ENCODE measurements around the gene PPFIBP1.

PPFIBP1 gene

DNA sequence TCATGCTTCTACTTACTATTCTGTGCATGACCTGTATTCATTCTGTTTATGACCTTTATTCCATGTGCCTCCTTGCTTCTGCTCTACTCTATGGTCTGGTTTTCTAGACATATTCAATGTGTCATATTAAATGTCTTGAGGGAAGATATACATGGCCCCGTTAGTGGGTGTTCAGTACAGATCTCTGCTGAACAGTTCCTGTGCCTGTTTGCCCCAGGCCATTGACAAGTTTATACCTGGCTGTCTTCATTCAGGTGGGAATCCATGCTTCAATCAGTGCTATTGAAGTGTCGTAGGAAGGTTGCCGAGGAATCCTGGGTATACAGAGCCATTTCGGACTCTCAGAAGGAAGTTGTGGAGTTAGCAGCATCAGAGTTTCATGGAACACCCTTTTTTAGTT lies 7.4 kb upstream of the PPFIBP1 start:
- no peaks in the 10 kb centered on the region; the same call in 1 of the 2 replicates for H3K9me2 ChIP-seq (replicated peaks; ENCODE audit: insufficient read depth, low read length)
- no peaks in the 10 kb centered on the region for H3K4me1 ChIP-seq (ENCODE audit: low read length)
- H3K4me2 ChIP-seq (ENCODE audit: low read depth, low read length), result no peak overlapping the region
- no peak overlapping the region for H3K27ac ChIP-seq (ENCODE audit: low read length)
- H3K79me2 ChIP-seq (ENCODE audit: low read length), result no peaks in the 10 kb centered on the region
- H4K20me1 ChIP-seq (ENCODE audit: insufficient read depth, low read length), result no peaks in the 10 kb centered on the region
- no peak for TF ChIP-seq EZH2 (optimal IDR thresholded peaks at IDR 0.05; ENCODE audit: low read depth, low read length)
- H3F3A ChIP-seq (ENCODE audit: insufficient read depth, low read length), result no peaks in the 10 kb centered on the region
- H3K27me3 ChIP-seq (replicated peaks; ENCODE audit: insufficient read depth, low read length), result no peaks in the 10 kb centered on the region
- H3K4me3 ChIP-seq (ENCODE audit: low read length), result no peak overlapping the region
- H3K9ac ChIP-seq (ENCODE audit: low read length), result no peak overlapping the region
- no peak for DNase-seq
- no peak overlapping the region for H2AFZ ChIP-seq (ENCODE audit: low read length)
- H3K36me3 ChIP-seq (replicated peaks; ENCODE audit: insufficient read depth, low read length), result no peaks in the 10 kb centered on the region
- no peaks in the 10 kb centered on the region for H3K9me3 ChIP-seq (replicated peaks; ENCODE audit: insufficient read depth, low read length)

- H3K9ac ChIP-seq (ENCODE audit: low read length), result no peak overlapping the region
- H3K27me3 ChIP-seq (replicated peaks; ENCODE audit: insufficient read depth, low read length), result no peaks in the 10 kb centered on the region
- no peak for TF ChIP-seq CTCF (IDR thresholded peaks at IDR 0.05; ENCODE audit: low read length)
- no peak for TF ChIP-seq EZH2phosphoT487 (IDR thresholded peaks at IDR 0.05; ENCODE audit: low read length)
- TF ChIP-seq EZH2 (optimal IDR thresholded peaks at IDR 0.05; ENCODE audit: low read depth, low read length), result no peak
- H3F3A ChIP-seq (ENCODE audit: insufficient read depth, low read length), result no peaks in the 10 kb centered on the region
- no peaks in the 10 kb centered on the region for H4K20me1 ChIP-seq (ENCODE audit: insufficient read depth, low read length)
- no peaks in the 10 kb centered on the region for H3K36me3 ChIP-seq (replicated peaks; ENCODE audit: insufficient read depth, low read length)
- H3K9me2 ChIP-seq (replicated peaks; ENCODE audit: insufficient read depth, low read length), result no peaks in the 10 kb centered on the region; the same call in 1 of the 2 replicates
- DNase-seq, result no peak
- H3K4me3 ChIP-seq (ENCODE audit: low read length), result no peak overlapping the region
- no peak overlapping the region for H3K4me2 ChIP-seq (ENCODE audit: low read depth, low read length)
- no peaks in the 10 kb centered on the region for H3K4me1 ChIP-seq (ENCODE audit: low read length)
- no peaks in the 10 kb centered on the region for H3K79me2 ChIP-seq (ENCODE audit: low read length)
- H3K9me3 ChIP-seq (replicated peaks; ENCODE audit: insufficient read depth, low read length), result no peaks in the 10 kb centered on the region
- no peak overlapping the region for H3K27ac ChIP-seq (ENCODE audit: low read length)
- H2AFZ ChIP-seq (ENCODE audit: low read length), result no peak overlapping the region
Observed at GRCh38 chr12:27517546-27517945, 6.5 kb upstream of the PPFIBP1 start.

GRCh38 chr12:27517961-27518665 lies 5.9 kb upstream of the PPFIBP1 start:
- Histone ChIP-seq H3K4me2 (ENCODE audit: low read depth, low read length) (no peak overlapping the region), H3K27ac (ENCODE audit: low read length) (no peak overlapping the region), H3K9ac (ENCODE audit: low read length) (no peak overlapping the region), H3K79me2 (ENCODE audit: low read length) (no peaks in the 10 kb centered on the region), H3K27me3 (replicated peaks; ENCODE audit: insufficient read depth, low read length) (no peaks in the 10 kb centered on the region), H2AFZ (ENCODE audit: low read length) (no peak overlapping the region), H3K4me3 (ENCODE audit: low read length) (no peak overlapping the region), H3K9me2 (replicated peaks; ENCODE audit: insufficient read depth, low read length) (no peaks in the 10 kb centered on the region; the same call in 1 of the 2 replicates), H3F3A (ENCODE audit: insufficient read depth, low read length) (no peaks in the 10 kb centered on the region), H4K20me1 (ENCODE audit: insufficient read depth, low read length) (no peaks in the 10 kb centered on the region), H3K9me3 (replicated peaks; ENCODE audit: insufficient read depth, low read length) (no peaks in the 10 kb centered on the region), H3K4me1 (ENCODE audit: low read length) (no peaks in the 10 kb centered on the region), H3K36me3 (replicated peaks; ENCODE audit: insufficient read depth, low read length) (no peaks in the 10 kb centered on the region)
- no peak for TF ChIP-seq CTCF (IDR thresholded peaks at IDR 0.05; ENCODE audit: low read length)
- no peak for DNase-seq

GRCh38 chr12:27521066-27521465 lies 2.9 kb upstream of the PPFIBP1 start:
- no peak overlapping the region for H3K4me3 ChIP-seq (ENCODE audit: low read length)
- no peak overlapping the region for H3K9ac ChIP-seq (ENCODE audit: low read length)
- no peaks in the 10 kb centered on the region for H3K4me1 ChIP-seq (ENCODE audit: low read length)
- H3K27me3 ChIP-seq (replicated peaks; ENCODE audit: insufficient read depth, low read length), result no peaks in the 10 kb centered on the region
- H4K20me1 ChIP-seq (ENCODE audit: insufficient read depth, low read length), result no peaks in the 10 kb centered on the region
- no peaks in the 10 kb centered on the region for H3K36me3 ChIP-seq (replicated peaks; ENCODE audit: insufficient read depth, low read length)
- no peak overlapping the region for H2AFZ ChIP-seq (ENCODE audit: low read length)
- no peaks in the 10 kb centered on the region for H3K79me2 ChIP-seq (ENCODE audit: low read length)
- DNase-seq, result no peak
- no peaks in the 10 kb centered on the region for H3K9me3 ChIP-seq (replicated peaks; ENCODE audit: insufficient read depth, low read length)
- no peaks in the 10 kb centered on the region; the same call in 1 of the 2 replicates for H3F3A ChIP-seq (ENCODE audit: insufficient read depth, low read length)
- no peaks in the 10 kb centered on the region; the same call in 1 of the 2 replicates for H3K9me2 ChIP-seq (replicated peaks; ENCODE audit: insufficient read depth, low read length)
- H3K27ac ChIP-seq (ENCODE audit: low read length), result no peak overlapping the region
- no peak for TF ChIP-seq EZH2 (optimal IDR thresholded peaks at IDR 0.05; ENCODE audit: low read depth, low read length)
- TF ChIP-seq CTCF (IDR thresholded peaks at IDR 0.05; ENCODE audit: low read length), result no peak
- no peak for TF ChIP-seq EZH2phosphoT487 (IDR thresholded peaks at IDR 0.05; ENCODE audit: low read length)
- H3K4me2 ChIP-seq (ENCODE audit: low read depth, low read length), result no peak overlapping the region

Data from MM.1S (cell line).